ENCODE data around the gene NFAM1.

GRCh38 chr22:42371099-42371498 is 61.1 kb downstream of the NFAM1 start:
- TF ChIP-seq CTCF (conservative IDR thresholded peaks at IDR 0.05; ENCODE audit: low read length) (no peak), EZH2phosphoT487 (IDR thresholded peaks at IDR 0.05; ENCODE audit: borderline replicate concordance) (no peak)

All from Loucy (cell line).